Measurements from ENCODE around the gene ZNF106.

The ZNF106 gene

DNA sequence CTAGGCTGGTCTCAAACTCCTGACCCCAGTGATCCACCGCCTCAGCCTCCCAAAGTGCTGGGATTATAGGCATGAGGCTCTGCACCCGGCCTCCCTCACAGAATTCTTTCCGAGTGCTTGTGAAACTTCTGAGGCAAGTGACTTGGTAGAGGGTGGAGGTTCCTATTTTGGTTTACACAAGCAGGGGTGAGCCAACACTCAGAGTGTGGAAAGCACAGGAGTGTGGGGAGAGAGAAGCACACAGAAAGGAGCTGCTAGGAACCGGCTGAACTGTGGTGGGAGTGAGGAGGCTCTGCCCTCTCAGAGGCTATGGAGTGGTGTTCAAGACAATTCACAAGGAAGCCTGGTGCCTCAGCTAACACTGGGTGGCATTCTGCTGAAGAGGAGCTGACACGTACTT, 123.9 kb downstream of the ZNF106 start:
- DNase-seq (ENCODE audit: low read depth), result no peak

DNA sequence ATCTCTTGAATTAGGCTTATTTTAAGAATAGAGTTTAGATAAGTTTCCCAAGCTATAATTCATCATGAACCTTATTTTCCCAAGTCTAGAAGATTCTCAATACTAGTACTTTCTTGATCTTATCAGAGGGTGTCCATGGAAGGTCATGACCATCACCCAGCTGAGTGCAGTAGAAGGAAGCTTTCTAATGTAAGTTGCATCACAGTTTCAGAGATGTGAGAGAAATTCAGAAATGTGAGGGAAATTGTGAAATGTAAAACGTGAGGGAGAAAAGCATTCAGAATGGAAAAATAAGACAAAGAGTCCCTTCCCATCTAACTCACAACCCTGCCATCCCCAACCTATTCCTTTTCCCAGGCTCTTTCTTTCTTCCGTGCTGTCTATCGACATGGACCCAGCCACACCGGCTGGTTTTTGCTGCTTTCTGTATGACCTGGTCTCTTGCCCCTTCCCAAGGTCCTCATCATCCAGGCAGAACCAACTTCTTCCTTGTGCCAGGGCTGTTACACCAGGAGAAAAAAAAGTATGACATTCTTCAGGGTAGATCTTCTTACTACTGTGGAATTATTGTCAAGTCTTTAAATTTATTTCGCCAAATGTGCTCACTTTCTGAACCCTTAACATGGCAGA, 124.9 kb downstream of the ZNF106 start:
- no peak for DNase-seq (ENCODE audit: low read depth)

DNA sequence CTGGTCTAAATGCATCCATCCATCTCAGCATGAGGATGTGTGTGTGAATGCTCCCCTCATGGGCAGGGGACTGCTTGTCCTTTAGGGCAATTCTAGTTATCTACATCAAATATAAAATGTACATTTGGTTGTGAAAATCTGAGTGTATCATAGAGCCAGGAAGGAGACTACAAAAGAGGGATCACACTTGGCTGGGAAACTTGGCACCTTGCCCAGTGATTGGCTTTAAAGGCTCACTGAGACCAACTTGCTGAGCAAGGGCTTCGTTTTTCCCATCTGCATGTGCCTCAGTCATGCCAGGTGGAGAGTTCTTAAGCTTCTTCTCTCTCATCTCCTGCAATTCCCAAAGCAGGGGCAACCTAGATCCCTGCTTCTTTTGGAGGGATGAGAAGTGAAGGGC, 126.4 kb downstream of the ZNF106 start:
- DNase-seq (ENCODE audit: low read depth), result no peak

DNA sequence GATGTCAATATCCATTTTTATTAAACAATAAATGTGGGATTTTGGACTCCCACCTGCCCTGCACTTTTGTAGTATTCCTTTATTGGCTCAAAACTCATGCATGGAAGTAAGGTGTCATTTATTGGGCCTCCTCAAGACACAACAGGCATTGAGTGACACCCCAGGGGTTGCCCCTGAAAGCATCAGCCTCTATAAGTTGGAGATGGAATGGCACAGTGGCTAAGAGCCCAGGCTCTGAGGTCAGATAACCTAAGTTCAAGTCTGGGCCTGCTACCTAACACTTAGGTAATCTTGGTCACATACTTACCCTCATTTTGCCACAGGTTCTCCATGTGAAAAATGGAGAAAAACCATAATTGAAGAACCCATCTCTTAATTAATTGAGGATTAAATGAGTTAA, 127.0 kb downstream of the ZNF106 start:
- DNase-seq (ENCODE audit: low read depth), result no peak

DNA sequence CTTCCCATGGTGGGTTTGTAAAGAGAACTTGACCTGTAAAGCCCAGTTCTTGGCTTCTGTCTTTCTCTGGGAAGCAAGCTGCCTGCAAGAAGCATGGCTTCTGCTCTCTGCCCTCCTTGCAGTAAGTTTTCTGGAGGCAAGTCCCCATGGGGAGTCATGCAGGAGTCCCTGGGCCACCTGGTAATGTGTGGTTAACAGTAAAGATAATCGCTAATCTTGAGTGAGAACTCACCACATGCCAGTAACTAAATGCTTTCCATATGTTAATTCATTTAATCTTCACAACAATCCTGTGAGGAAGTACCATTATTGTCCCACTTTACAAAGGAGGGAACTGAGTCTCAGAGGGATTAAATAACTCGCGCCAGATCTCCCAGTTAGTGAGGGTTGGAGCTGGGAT, 127.5 kb downstream of the ZNF106 start:
- DNase-seq (ENCODE audit: low read depth), result no peak

Data from stimulated activated CD8-positive, alpha-beta memory T cell treated with anti-CD3 and anti-CD28 coated beads, Interleukin-7, amount 100 ng/mL, for 24 hours (primary cell).